HepG2 (cell line): ENCODE results near the gene CABLES2. TPM values are rescaled to one million over a fixed set of nuclear protein-coding genes. Genes with fewer than 3 reads are reported as not detected.

Experiments
- BCL6 ChIP-seq: IDR thresholded peaks from 2 replicates; pipeline ENCODE4 v1.6.1; 2016; ENCODE audit warnings: missing genetic modification reagents, missing compliant biosample characterization
- MED13 ChIP-seq: sonication (generic); formaldehyde crosslinking; IDR thresholded peaks from 2 replicates; pipeline ENCODE4 v1.5.0; 2020; ENCODE audit warnings: missing genetic modification reagents
- MIER2 ChIP-seq: IDR thresholded peaks from 2 replicates; pipeline ENCODE4 v1.6.1; 2016; ENCODE audit warnings: missing biosample characterization, missing genetic modification reagents
- PPARG ChIP-seq: conservative IDR thresholded peaks from 2 replicates; pipeline ENCODE4 v1.6.1; 2016; ENCODE audit warnings: missing biosample characterization, missing genetic modification reagents
- SALL1 ChIP-seq: sonication (generic); formaldehyde crosslinking; IDR thresholded peaks from 2 replicates; pipeline ENCODE4 v1.8.0; 2022; ENCODE audit warnings: mild to moderate bottlenecking, missing genetic modification reagents
- ZBTB43 ChIP-seq: sonication (generic); formaldehyde crosslinking; conservative IDR thresholded peaks from 2 replicates; pipeline ENCODE4 v1.4.0; 2020; ENCODE audit warnings: missing genetic modification reagents
- ZNF225 ChIP-seq: sonication (generic); formaldehyde crosslinking; IDR thresholded peaks from 2 replicates; pipeline ENCODE4 v1.4.0; 2020; ENCODE audit warnings: mild to moderate bottlenecking, missing genetic modification reagents
- ZNF263 ChIP-seq: sonication (generic); formaldehyde crosslinking; IDR thresholded peaks from 2 replicates; pipeline ENCODE4 v1.4.0; 2020; ENCODE audit warnings: missing genetic modification reagents
- ZNF44 ChIP-seq: sonication (generic); formaldehyde crosslinking; IDR thresholded peaks from 2 replicates; pipeline ENCODE4 v1.5.1; 2020; ENCODE audit warnings: mild to moderate bottlenecking, missing genetic modification reagents
- ZNF609 ChIP-seq: sonication (generic); formaldehyde crosslinking; IDR thresholded peaks from 2 replicates; pipeline ENCODE4 v1.4.0; 2020; ENCODE audit warnings: mild to moderate bottlenecking, missing genetic modification reagents, borderline replicate concordance
- ZNF713 ChIP-seq: sonication (generic); formaldehyde crosslinking; IDR thresholded peaks from 2 replicates; pipeline ENCODE4 v1.4.0; 2020; ENCODE audit warnings: mild to moderate bottlenecking, missing genetic modification reagents
- polyA plus RNA-seq, 8 experiments: library from polyadenylated mRNA; depleted of rRNA in 3 of 8; stranded (reverse) in 7 of 8; unstranded in 1 of 8; fragments of >200 nt; fragmentation: Illumina TruSeq in 4 of 8; extraction: Trizol in 4 of 8; gene quantifications; 2 replicates each; pipeline versions ENCODE4 v1.2.1 to v1.2.3, GENCODE V29; 2011 to 2016; ENCODE audit warnings: low read depth in 4 of 8, missing spikeins in 1 of 8, mixed read lengths in 1 of 8; ENCODE audit not compliant: insufficient read depth in 1 of 8
- total RNA-seq, 5 experiments: library from RNA; depleted of rRNA; stranded (reverse); fragments of >200 nt; fragmentation: Illumina TruSeq; extraction: Trizol; gene quantifications; 2 replicates each; pipeline ENCODE4 v1.2.3, GENCODE V29; 2016; ENCODE audit warnings: low read depth in 1 of 5
- TF ChIP-seq, protein P1 (sequence below): sonication (generic); formaldehyde crosslinking; IDR thresholded peaks from 2 replicates; pipeline ENCODE4 v1.4.0; 2020; ENCODE audit warnings: missing genetic modification reagents, borderline replicate concordance
- TF ChIP-seq, protein P2 (sequence below): sonication (generic); formaldehyde crosslinking; IDR thresholded peaks from 2 replicates; pipeline ENCODE4 v1.8.0; 2022; ENCODE audit warnings: missing genetic modification reagents, mild to moderate bottlenecking, moderate library complexity, borderline replicate concordance
- TF ChIP-seq, protein P3 (sequence below): IDR thresholded peaks from 2 replicates; pipeline ENCODE4 v1.6.1; 2018; ENCODE audit warnings: missing genetic modification reagents, mild to moderate bottlenecking, missing compliant biosample characterization
- TF ChIP-seq, protein P4 (sequence below): sonication (generic); formaldehyde crosslinking; IDR thresholded peaks from 2 replicates; pipeline ENCODE4 v1.4.0; 2020; ENCODE audit warnings: missing genetic modification reagents, borderline replicate concordance

The CABLES2 gene
- total and polyA plus RNA-seq, 2 of the 13 experiments (the other 11 are each of a cell fraction or from before 2014, with no cell fraction given), result 5.2 to 9.7 TPM

- TF ChIP-seq, protein P1, sequence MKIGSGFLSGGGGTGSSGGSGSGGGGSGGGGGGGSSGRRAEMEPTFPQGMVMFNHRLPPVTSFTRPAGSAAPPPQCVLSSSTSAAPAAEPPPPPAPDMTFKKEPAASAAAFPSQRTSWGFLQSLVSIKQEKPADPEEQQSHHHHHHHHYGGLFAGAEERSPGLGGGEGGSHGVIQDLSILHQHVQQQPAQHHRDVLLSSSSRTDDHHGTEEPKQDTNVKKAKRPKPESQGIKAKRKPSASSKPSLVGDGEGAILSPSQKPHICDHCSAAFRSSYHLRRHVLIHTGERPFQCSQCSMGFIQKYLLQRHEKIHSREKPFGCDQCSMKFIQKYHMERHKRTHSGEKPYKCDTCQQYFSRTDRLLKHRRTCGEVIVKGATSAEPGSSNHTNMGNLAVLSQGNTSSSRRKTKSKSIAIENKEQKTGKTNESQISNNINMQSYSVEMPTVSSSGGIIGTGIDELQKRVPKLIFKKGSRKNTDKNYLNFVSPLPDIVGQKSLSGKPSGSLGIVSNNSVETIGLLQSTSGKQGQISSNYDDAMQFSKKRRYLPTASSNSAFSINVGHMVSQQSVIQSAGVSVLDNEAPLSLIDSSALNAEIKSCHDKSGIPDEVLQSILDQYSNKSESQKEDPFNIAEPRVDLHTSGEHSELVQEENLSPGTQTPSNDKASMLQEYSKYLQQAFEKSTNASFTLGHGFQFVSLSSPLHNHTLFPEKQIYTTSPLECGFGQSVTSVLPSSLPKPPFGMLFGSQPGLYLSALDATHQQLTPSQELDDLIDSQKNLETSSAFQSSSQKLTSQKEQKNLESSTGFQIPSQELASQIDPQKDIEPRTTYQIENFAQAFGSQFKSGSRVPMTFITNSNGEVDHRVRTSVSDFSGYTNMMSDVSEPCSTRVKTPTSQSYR (CRISPR knock-in tag), result 0 out of 2 replicates have a peak, but pooled peaks have one; percentile 6
- TF ChIP-seq ZNF225 (peak; percentile 45; the same call in 1 of the 2 replicates), ZNF263 (CRISPR knock-in tag) (0 out of 2 replicates have a peak, but pooled peaks have one; percentile 31), ZNF713 (CRISPR knock-in tag) (0 out of 2 replicates have a peak, but pooled peaks have one; percentile 29), MIER2 (CRISPR knock-in tag) (0 out of 2 replicates have a peak, but pooled peaks have one; percentile 19), ZNF609 (peak; percentile 22; the same call in 1 of the 2 replicates), SALL1 (0 out of 2 replicates have a peak, but pooled peaks have one; percentile 13), PPARG (CRISPR knock-in tag) (peak; percentile 46; the same call in 1 of the 2 replicates), MED13 (CRISPR knock-in tag) (0 out of 2 replicates have a peak, but pooled peaks have one; percentile 23), BCL6 (CRISPR knock-in tag) (peak; percentile 75), ZBTB43 (CRISPR knock-in tag) (no peak), ZNF44 (CRISPR knock-in tag) (0 out of 2 replicates have a peak, but pooled peaks have one; percentile 61)
- TF ChIP-seq, protein P2, sequence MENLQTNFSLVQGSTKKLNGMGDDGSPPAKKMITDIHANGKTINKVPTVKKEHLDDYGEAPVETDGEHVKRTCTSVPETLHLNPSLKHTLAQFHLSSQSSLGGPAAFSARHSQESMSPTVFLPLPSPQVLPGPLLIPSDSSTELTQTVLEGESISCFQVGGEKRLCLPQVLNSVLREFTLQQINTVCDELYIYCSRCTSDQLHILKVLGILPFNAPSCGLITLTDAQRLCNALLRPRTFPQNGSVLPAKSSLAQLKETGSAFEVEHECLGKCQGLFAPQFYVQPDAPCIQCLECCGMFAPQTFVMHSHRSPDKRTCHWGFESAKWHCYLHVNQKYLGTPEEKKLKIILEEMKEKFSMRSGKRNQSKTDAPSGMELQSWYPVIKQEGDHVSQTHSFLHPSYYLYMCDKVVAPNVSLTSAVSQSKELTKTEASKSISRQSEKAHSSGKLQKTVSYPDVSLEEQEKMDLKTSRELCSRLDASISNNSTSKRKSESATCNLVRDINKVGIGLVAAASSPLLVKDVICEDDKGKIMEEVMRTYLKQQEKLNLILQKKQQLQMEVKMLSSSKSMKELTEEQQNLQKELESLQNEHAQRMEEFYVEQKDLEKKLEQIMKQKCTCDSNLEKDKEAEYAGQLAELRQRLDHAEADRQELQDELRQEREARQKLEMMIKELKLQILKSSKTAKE (CRISPR knock-in tag), result no peak
- TF ChIP-seq, protein P3, sequence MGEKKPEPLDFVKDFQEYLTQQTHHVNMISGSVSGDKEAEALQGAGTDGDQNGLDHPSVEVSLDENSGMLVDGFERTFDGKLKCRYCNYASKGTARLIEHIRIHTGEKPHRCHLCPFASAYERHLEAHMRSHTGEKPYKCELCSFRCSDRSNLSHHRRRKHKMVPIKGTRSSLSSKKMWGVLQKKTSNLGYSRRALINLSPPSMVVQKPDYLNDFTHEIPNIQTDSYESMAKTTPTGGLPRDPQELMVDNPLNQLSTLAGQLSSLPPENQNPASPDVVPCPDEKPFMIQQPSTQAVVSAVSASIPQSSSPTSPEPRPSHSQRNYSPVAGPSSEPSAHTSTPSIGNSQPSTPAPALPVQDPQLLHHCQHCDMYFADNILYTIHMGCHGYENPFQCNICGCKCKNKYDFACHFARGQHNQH, result 0 out of 2 replicates have a peak, but pooled peaks have one; percentile 30
- TF ChIP-seq, protein P4, sequence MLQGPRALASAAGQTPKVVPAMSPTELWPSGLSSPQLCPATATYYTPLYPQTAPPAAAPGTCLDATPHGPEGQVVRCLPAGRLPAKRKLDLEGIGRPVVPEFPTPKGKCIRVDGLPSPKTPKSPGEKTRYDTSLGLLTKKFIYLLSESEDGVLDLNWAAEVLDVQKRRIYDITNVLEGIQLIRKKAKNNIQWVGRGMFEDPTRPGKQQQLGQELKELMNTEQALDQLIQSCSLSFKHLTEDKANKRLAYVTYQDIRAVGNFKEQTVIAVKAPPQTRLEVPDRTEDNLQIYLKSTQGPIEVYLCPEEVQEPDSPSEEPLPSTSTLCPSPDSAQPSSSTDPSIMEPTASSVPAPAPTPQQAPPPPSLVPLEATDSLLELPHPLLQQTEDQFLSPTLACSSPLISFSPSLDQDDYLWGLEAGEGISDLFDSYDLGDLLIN (CRISPR knock-in tag), result no peak
These were observed 379 bp downstream of the CABLES2 start (continued) for GRCh38 chr20:62406635-62407176.
